WTC11 (cell line): ENCODE data around the gene MUC6.

Experiments
- CTCF ChIP-seq: fragments of 200-600 bp; IDR thresholded peaks from 2 replicates; pipeline ENCODE4 v1.8.0; 2022; ENCODE audit warnings: antibody characterized with exemption
- MAX ChIP-seq: sonication (generic); formaldehyde crosslinking; IDR thresholded peaks from 2 replicates; pipeline ENCODE4 v1.8.0; 2022; ENCODE audit warnings: mild to moderate bottlenecking, missing genetic modification reagents
- MXD4 ChIP-seq: fragments of 250-450 bp; sonication (Bioruptor Pico); IDR thresholded peaks from 2 replicates; pipeline ENCODE4 v1.8.0; 2021; ENCODE audit warnings: mild to moderate bottlenecking, moderate library complexity, borderline replicate concordance
- ZNF512 ChIP-seq: sonication (generic); formaldehyde crosslinking; IDR thresholded peaks from 2 replicates; pipeline ENCODE4 v1.8.1; 2022; ENCODE audit warnings: missing genetic modification reagents, borderline replicate concordance

- TF ChIP-seq MAX (CRISPR knock-in tag) (no peak), ZNF512 (CRISPR knock-in tag) (no peak), CTCF (no peak), MXD4 (CRISPR knock-in tag) (no peak)
Observed at GRCh38 chr11:1036303-1036923, at the start of gene MUC6.
